Measurements from ENCODE around the gene CEP104.

Gene CEP104

DNA sequence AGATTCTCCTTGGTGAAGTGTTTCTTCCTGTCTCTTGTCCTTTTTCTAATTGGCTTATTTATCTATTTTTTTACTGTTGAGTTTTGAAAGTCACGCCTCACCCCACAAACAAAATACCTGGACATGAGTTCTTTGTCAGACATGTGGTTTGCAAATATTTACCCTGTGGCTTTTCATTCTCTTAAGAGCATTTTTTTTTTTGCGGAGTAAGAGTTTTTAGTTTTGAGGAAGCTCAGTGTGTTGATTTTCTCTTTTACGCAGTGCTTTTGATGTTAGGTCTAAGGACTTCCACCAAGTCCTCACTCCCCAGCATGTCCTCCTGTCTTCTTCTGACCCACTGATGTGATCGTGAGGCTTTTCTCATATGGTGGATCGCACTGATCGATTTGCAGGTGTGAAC, 7.9 kb upstream of the CEP104 start:
- DNase-seq, result no peak

DNA sequence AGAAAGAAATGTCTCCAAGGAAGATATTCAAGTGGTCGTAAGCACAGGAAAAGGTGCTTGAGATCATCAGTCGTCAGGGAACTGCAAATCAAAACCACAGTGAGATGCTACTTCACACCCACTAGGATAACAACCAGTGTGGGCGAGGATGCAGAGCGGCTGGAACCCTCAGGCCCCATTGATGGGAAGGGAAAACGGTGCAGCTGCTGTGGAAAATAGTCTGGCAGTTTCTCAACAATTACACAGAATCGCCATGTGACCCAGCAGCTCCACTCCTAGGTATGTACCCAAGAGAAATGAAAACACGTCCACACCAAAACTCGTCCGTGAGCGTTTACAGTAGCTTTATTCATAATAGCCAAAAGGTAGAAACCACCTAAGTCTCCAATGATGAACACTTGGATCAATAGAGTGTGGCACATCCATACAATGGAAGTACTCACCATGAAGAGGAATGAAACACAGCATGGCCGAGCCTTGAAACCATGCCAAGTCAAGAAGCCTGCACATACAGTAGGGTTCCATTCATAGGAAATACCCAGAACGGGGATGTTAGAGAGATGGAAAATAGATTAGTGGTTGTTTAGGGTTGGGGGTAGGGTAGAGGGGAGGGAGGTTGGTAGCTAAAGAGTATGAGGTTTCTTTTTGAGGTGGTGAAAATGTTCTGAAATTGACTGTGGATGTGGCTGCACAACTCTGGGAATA, 6.4 kb upstream of the CEP104 start:
- DNase-seq, result no peak

DNA sequence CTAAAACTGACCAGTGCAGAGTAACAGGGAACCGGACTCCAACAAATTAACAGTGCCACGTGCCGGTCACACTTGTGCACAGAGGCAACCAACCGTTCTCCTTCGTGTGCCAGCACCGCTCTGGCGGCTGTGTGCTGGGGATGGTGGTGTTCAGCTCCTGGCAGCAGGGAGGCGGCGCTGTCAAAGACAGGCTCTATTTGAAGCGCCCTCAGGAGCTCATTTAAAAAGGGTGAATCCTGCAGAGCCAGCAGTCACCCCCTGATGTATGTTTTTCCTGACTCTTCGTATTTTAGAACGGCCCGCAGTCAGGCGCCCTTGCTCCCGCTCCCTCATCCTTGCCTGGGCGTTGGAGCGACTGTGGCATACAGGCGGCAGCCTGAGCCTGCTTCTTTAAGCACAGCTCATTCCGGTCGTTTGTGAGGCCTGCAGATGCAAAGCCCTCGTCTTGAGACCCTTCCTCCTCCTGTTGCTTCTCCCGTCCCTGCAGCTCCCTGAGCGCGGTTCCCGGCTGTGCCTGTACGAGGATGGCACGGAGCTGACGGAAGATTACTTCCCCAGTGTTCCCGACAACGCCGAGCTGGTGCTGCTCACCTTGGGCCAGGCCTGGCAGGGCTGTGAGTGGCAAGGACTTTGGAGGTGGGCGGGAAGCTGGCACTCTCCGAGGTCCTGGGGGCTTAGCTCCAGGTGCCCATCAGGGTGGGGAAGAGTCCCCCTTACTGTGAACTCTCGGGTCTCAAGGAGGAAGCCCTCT, 1.4 kb upstream of the CEP104 start:
- no peak for DNase-seq

DNA sequence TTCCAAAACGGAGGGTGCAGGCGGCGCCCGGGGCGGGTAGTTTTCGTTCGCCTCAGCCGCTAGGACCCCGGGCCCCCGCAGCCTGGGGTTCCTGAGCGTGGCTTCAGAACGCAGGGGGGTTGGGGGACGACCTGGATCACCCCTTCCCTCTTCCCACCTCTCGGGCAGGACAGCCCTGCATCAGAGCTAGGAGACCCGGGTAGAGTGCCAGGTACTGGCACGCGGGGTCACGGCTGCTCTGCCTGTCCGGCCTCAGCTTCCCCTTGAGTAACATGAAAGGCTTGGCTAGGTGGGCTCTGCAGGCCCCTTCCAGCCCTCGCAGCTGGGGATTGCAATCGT, 749 bp upstream of the CEP104 start:
- DNase-seq, result no peak

DNA sequence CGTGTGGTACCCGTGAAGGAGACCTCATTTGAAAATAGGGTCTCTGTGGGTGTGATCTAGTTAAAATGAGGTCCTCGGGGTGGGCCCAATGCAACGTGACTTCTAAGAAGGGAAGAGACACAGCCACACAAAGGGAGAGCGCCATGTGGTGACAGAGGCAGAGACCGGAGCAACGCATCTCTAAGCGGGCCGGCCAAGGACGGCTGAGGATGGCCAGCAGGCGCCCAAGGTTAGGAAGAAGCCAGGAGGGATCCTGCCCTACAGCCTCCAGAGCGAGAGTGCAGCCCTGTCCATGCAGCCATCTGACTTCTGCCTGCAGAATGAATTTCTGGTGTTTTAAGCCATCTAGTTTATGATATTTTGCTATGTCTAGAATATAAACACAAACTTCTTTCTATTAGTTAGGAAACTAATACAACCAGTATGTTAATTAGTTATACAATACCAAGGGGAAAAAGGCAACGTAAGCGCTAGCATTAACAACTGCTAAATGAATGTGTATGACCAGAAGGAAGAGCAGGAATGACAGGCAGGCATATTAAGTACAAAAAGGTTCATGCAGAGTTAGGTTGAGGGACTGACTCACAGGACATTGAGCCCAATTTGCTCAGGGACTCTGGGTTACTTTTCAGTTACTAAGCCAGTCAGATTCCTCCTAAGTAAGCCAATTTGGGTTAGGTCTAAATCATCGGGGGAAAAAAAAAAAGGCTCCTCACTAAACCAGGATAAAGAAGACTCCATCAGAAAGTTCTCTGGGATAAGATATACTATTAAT, 4.1 kb downstream of the CEP104 start:
- no peak for DNase-seq

DNA sequence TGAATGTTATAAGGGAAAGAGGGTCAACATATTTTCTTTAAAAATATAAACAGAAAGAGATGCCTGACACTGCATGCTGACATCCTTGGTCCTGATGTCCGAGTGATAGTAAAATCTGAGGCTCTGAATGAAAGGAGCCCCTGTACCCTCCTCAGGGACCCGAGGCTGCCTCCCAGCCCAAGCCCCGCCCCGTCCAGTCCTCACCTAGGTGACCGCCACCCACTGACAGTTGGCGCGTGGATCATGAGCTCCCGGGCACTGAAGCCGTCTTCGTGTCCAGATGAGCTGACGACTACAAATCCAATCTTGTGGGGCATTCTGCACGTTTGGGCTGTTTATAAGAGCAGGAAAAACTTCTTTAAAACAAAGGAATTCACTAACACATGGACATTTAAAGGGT, 4.9 kb downstream of the CEP104 start:
- DNase-seq, result no peak

DNA sequence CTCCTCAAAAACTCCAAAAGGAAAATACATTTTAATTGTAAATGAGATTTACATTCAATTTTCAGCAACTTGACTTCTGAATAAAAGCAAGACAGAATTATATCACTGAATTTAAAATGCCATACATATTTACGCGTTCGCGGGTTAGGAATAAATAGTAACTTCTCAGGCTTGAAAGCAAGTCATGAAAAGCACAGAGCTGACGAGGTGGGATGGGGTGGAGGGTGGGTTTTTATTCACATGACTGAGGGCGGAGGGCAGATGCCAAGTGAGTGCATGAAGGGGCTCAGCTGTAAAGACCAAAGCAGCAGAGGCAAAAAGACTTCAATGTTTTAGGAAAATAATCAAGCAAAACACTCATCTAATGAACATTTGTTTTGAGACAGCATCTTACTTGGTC, 5.7 kb downstream of the CEP104 start:
- DNase-seq, result no peak

DNA sequence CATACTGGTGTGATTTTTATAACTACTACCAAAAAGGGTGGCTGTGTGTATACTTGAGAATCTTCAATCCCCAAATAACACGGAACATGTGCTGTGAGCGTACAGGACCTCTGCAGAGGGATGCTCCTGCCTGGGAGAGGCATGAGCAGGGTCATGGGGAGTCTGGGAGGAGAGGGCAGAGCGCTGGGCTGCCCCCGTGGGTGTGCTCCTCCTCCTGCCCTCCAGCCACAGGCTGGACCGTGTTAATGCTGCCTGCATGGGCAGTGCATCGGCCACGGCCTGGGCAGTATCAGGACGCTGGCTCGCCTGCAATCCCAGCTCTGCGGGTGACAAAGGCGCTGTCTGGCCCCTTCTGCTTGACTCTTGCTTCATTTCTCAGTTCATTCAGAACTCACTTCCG, 6.2 kb downstream of the CEP104 start:
- no peak for DNase-seq

DNA sequence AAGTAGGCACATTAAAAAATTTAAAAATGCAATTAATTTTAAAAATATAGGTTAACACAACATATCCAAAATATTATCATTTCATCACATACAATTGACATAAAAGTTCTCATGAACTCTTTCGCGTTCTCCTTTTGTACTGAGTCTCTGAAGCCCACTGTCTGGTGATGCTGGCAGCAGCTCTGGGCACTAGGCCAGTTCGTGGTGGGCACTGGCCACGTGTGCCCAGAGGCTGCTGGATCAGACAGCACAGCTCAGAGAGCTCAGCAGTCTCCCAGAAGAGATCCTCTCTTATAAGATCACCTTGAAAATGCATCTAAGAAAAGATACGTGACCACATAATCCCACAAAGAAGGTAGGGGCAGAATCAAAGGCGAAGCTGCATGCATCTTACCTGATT, 9.9 kb downstream of the CEP104 start:
- no peak for DNase-seq

DNA sequence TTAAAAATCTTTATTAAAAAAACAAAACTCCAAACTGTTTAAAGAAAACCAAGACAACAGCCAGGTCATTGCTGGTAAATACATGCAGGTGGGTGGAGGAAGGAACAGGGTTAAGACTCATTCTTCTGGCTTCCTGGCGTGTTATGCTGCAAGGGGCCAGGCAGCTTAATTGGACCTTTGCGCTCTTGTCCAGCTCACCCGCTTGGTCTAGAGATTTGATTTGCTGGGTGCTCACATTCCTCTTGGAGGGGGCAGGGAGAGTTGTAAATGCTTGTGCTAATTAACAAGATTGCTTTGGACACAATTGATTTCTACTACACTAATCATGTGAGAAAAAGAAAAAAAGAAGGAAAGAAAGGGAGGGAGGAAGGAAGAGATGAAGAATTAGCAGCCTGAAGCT, 10.5 kb downstream of the CEP104 start:
- no peak for DNase-seq

DNA sequence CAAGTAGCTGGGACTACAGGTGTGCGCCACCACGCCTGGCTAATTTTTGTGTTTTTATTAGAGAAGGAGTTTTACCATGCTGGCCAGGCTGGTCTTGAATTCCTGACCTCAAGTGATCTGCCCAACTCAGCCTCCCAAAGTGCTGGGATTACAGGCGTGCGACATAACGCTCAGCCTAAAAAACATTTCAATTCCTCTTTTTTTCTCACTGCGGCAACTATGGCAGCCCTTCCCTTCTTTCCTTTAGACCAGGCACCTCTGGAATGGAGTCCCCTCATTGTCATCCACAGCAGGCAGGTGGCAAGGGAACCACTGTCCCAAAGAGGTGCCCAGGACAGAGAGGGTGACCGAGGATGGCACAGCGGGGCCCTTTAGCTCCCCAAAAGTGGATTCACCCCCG, 14.1 kb downstream of the CEP104 start:
- DNase-seq, result no peak

DNA sequence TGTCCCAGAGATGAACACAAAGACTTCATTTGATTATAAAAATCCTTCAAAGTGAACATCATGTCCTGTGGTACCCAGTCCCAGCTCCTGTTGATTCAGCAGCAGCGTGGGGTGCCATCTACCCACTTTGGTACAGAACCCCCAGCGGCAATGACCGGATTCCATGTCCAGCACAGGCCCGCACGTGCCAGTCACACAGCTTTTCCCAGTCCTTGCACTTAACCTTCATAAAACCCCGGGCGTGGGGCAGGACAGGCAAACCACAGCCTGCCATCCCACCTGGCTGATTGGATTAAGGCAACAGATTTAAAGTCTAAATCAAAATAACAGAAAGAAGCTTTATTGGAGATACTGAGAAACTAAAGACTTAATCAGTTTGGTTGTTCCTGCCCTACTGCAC, 15.5 kb downstream of the CEP104 start:
- no peak for DNase-seq

DNA sequence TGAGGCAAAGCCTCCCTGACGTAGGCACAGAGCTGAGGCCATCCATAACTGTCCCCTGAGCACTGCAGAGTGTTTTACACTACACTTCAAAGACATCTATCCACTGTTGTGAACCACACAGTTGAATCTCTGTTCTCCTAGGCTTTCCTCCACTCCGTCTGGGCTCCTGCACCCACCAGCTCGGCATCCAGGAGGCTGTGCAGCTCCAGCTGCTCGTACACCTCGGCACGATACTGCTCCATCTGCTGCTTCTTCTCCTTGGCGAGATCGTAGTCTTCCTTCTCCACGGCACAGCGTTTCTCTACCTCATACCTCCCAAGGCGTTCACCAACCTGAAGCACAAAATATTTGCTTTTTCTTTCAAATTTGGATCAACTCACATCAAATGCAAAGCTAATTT, 18.2 kb downstream of the CEP104 start:
- no peak for DNase-seq

DNA sequence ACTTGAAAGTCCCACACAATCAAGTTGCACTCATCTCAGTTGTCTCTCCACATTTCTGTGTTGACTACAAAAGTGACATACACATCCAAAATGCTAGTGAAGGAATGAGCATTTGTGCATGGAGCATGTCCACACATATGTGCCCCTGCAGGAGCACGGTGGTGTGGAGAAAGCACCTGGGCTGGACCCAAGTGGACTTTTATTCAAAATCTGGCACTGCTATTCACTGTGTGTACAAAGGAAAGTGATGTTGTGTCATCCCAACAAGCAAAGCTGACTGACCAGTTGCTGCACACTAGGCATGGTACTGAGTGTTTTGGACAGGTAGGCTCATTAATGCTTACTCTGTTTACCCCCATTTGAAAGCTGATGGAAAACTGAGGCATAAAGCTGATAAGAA, 19.3 kb downstream of the CEP104 start:
- DNase-seq, result no peak

DNA sequence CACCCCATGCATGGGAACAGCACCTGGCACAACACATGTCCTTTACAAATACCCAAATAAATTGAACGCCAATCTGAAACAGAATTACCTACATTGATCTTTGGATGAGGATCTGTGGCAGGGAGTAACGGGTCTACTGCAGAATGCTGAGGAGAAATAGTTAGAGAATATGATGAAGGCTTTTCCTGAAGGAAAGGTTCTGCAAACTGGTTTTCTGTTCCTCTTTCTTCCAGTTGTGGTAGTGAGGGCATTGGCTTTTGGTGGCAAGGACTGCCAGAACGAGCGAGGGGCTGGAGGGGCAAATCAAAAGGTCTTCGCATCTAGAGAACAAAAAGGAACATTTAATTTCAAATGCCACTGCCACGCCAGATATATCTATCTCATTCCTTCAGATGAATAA, 19.8 kb downstream of the CEP104 start:
- DNase-seq, result no peak

DNA sequence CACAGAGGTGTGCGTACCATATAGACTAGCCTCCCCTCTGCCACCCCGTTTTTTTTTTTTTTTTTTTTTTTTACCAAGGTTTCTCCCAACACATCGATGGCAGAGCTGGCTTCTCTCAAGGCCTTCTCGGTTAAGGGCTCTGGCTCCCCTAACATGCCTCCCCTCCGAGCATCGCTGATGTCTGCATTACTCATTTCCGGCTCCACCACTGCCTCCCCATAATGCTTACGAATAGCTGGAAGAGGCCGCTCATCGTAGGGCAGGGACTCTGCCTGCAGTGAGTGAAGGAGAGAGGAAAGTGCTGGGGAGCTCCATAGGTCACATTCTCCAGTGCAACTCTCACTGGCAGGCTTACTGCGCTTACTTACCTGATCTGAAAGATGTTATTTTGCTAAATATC, 20.6 kb downstream of the CEP104 start:
- DNase-seq, result no peak

DNA sequence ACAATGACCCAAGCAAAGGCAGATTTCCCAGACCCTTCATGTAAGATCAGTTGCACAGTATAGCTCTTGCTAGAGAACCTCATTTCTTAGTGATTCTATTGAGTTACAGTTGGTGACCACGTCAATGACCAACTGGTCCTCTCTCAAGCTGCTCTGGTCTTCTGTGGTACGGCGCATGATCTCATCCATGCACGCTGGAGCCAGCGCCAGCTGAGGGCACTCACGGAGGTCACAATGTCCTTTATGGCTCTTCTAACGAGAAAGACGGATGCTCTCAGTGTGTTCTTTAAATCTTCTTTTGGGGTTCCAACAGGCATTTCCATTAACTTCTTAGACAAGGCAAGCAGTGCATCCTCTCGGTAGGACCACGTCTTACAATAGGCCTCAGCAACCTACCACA, 22.3 kb downstream of the CEP104 start:
- no peak for DNase-seq

DNA sequence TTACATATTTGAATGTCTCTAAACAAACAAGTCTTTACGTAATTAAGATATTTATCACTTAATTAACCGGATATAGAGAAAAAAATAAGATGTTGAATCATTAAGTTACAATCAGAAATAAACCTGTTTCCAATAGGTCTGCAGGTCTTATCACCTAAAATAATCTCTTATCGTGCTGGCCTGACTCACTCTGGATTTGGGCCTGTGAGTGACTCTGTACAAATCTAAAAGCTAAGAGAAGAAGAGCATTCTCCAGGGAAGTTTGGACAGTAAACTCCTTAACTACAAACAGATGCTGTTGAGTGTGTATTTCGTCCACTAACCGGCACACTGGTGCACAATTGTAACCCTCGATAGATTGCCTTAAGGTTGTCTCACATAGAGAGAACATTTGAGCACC, 25.3 kb downstream of the CEP104 start:
- no peak for DNase-seq

DNA sequence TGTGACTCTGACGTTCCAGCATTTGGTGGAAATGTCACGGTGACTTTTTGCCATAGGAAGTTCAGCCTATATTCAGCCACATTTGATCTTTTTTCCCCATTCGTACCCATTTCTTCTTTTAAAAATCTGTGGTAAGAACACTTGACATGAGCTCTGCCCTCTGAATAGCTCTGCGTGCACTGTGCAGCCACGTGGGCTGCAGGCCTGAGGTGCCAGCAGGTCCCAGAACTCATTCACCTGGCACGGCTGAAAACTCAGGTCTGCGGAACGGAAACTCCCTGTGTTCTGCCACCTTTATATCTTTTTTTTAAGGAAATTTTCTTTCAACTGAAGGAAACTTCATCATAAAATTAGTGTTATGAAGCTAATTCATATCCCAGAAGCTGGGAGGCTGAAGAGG, 28.6 kb downstream of the CEP104 start:
- no peak for DNase-seq

DNA sequence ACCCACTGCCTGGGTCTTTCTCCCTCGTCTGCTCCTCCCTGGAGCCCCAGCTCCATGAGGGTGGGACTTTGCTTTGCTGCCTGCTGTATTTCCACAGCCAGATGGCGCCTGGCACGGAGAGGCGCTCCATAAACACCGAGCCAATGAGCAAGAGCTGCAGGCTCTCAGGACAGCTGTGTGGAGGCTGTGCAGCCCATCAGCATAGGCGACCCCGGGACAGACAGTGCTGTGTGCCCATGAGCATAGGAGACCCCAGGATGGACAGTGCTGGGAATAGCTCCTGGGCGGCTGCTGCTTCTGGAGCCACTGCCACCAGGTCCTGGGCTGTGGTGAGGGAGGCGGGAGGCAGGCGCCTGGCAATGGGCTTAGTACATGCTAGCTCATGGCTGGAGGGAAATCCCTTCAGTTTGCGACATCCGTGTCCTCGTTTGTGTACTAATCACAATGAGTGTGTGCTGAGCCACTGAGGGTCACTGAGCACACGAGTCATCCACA, 29.2 kb downstream of the CEP104 start:
- DNase-seq, result no peak

DNA sequence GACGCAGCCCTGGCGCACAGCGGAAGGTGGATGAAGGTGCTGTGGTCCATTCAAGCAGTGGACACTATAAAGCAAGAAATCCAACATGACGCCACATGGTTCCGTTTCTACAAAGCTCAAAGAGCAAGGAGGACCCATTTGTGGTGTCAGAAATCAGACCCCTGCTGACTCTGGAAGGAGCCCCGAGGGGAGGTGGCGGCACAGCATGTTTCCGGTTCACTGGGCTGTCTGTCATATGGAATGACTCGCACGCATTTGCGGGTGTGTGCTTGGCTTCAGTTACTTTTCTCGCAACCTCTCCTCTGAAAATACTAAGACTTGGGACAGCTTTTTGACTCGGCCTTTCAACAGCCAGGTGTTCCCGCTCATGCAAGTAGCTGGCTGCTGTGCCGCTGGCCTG, 31.7 kb downstream of the CEP104 start:
- DNase-seq, result no peak

DNA sequence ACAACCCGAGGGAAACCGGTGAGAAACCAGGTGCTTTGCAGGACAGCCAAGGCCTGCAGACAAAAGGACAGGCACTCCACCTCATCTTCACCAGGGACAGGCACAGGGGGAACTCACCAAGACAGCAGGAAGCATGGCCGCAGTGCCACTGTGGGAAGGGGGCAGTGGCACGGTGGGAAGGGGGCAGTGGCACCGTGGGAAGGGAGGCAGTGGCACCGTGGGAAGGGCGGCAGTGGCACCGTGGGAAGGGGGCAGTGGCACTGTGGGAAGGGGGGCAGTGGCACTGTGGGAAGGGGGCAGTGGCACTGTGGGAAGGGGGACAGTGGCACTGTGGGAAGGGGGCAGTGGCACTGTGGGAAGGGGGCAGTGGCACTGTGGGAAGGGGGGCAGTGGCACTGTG, 32.4 kb downstream of the CEP104 start:
- no peak for DNase-seq

DNA sequence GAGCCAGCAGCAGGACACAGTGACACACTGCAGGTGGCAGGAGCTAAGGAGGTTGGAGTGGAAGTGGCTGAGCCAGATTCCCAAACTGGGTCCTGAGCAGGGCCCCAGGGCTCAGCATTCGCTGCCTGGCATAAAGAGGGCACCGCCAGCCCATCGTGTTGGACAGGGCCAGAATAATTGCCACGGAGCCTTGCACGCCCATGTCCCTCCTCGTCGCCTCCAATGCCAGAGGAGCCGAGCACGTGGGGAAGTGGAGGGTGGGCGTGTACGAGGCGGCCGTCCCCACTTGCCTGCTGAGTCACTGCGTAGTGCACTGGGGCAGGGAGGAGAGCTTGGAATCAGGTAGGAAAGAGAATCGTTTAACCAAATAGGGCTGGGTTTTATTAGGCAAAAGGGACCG, 34.6 kb downstream of the CEP104 start:
- DNase-seq, result no peak

DNA sequence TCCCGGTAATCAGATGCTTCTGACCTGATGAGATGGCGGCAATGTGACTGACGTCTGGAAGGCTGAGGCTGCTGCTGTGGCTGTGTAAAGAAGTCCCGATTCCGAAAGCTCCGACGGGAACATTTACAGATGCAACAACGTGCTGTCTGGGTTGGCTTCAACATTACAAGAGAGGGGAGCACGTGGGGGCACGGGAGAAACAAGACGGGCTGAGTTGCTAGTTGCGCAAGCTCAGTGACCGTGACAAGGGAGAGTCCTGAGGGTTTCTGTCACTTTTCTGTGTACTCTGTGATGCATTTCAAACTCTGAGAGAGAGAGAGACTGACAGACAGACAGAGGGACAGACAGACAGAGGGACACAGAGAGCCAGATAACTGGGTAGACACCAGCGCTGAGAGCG, 35.1 kb downstream of the CEP104 start:
- no peak for DNase-seq

Data from activated CD4-positive, alpha-beta T cell treated with anti-CD3 and anti-CD28 coated beads for 4 hours (primary cell).